ENCODE measurements around the gene CCDC9B.

The CCDC9B gene

DNA sequence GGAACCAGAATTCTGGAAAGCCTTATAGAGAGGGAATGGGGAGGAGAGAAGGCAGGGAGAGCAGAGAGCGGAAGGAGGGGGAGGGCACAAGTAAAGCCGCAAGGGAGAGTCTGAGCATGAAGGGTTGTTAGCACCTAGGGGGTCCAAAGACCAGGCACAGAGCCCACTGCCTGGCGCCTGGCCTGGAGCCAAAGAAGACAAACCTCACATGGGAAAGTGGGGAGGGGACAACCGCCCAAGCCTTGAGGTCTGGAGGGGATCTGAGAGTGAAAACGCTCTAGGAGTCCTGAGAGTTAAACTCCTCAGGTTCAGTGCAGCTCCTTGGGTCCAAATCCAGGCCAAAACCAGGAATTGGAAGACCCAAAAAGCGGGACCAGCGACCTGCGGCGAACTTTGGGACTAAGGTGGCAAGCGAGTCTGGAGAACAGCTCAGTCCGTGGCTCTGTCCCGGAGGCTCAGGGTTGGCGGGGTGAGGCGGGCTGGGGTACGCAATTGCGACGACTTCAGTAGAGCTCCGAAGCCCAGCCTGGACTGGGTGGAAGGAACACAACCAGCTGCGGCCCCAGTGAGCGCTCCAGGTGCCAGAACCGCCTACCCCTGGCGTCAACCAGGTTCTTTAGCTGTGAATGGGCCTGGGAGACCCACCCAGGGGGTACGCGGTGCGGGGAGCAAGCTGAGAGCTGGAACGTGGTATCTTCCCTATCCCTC is 18.1 kb downstream of the CCDC9B start:
- peak overlapping the region; percentile 80 for H3K27ac ChIP-seq
- TF ChIP-seq, protein P1, sequence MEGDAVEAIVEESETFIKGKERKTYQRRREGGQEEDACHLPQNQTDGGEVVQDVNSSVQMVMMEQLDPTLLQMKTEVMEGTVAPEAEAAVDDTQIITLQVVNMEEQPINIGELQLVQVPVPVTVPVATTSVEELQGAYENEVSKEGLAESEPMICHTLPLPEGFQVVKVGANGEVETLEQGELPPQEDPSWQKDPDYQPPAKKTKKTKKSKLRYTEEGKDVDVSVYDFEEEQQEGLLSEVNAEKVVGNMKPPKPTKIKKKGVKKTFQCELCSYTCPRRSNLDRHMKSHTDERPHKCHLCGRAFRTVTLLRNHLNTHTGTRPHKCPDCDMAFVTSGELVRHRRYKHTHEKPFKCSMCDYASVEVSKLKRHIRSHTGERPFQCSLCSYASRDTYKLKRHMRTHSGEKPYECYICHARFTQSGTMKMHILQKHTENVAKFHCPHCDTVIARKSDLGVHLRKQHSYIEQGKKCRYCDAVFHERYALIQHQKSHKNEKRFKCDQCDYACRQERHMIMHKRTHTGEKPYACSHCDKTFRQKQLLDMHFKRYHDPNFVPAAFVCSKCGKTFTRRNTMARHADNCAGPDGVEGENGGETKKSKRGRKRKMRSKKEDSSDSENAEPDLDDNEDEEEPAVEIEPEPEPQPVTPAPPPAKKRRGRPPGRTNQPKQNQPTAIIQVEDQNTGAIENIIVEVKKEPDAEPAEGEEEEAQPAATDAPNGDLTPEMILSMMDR (conservative IDR thresholded peaks at IDR 0.05), result no peak

DNA sequence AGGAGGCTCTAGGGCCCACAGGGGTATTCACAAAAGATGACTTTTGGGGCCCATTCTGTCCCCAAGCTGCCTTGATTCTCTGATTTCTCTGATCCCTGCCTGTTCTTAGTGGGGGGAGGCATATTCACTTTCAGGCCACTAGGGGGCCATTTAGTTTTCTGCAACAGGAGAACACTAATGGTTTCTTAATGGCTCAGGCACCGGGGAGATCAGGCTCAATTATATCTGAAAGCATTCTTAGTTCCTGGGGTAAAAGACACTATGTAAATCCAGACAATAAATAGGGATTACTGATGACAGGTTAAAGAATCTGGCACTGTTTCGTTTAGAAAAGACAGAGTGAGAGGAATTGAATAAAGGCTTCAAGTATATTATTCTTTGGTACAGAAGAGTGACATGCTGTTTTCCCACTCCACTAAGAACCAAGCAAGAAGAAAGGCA is 19.8 kb downstream of the CCDC9B start:
- TF ChIP-seq, protein P1 (conservative IDR thresholded peaks at IDR 0.05), result peak; percentile 91
- H3K27ac ChIP-seq, result no peak overlapping the region

DNA sequence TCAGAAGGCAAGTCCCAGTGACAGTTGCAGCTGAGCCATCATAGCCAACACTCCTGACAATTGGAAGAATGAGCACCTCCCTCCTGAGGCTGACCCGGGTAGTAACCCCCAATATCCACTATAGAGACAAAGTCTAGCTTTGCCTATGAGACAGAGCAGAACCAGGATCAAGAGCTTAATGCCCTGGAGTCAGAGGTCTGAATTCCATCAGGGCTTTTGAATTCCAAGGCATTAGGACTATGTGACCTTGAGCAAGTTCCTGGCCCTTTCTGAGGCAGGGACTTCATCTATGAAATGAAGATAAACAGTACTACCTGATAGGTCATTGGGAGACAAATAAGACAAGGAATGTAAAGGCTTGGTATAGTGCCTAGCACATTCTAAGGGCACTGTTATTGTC is 20.3 kb downstream of the CCDC9B start:
- no peak overlapping the region for H3K27ac ChIP-seq
- TF ChIP-seq, protein P1 (conservative IDR thresholded peaks at IDR 0.05), result no peak

DNA sequence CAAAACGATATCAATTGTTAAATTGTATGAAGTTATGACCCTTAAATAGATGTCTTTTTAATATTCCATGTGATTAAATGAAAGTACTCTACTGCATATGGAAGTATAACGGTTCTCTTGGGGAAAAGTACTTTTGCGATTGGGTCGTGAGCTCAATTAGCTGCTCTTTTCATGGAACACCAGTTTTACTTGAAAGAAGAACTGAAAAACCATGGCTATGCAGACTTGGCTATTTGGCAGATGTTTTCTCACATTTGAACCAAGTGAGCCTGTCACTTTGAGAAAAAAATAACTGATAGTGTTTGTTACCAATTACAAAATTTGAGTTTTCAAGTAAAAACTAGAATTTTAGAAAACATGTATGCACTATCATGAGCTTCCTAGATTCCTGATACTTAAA is 23.2 kb downstream of the CCDC9B start:
- TF ChIP-seq, protein P1 (conservative IDR thresholded peaks at IDR 0.05), result no peak
- no peak overlapping the region for H3K27ac ChIP-seq

DNA sequence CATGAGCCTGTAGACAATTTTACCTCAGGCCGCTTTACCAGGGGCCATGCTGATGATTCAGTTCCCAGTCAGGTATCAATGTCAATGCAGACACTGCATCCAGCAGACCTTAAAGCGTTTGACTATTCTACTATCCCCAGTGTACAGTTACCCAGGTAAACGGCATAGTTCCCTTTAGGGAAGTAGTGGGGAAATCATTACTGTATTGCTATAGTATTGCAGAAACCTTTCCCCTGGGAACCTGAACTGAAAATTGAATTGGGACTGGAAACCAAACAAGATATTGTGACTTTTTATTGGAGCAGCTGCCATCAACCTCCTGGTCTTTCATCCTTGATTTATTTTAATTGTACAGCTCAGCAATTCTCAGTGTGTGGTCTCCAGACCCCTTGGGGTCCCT is 23.8 kb downstream of the CCDC9B start:
- H3K27ac ChIP-seq, result no peak overlapping the region
- TF ChIP-seq, protein P1 (conservative IDR thresholded peaks at IDR 0.05), result no peak

DNA sequence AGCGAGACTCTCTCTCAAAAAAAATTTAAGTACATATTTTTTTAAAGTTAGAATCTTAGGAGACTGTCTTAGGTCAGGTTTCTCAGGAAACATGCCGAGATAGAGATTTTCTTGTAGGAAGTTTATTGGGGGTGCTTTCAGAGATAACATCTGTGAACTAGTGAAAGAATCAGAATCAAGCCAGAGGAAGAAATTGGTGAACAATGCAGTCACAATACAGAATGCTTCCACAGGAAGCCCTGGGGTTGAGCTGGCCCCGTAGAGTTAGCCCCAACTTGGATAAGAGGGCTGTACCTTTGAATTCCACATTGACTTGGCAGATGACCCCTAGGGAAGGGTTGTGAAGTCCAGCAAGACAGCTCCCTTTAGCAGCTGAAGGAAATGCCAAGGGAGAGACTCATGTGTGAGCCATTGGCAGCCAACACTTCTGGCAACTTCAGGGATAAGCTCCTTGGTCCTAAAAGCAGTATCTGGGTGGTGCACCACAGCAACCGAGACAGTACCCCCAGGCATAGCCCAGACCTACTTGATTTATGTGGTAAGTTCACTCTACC is 25.9 kb downstream of the CCDC9B start:
- no peak overlapping the region for H3K27ac ChIP-seq

More for the DNA sequence above, 25.9 kb downstream of the CCDC9B start:
- TF ChIP-seq, protein P1 (conservative IDR thresholded peaks at IDR 0.05), result no peak
